HG02763 (cell line): ENCODE measurements around the gene FCN1.
A peak's percentile ranks its signal among the peaks of the same experiment; 100 is the strongest.
"Not testable (repeated sequence)": the region's sequence is repeated elsewhere in the genome, so short reads cannot be mapped to it uniquely, and the experiment has no call there.

Source experiments
- ATAC-seq: cut with Tn5 transposase; IDR thresholded peaks from one replicate; pipeline ENCODE4 v1.9.1; 2021; ENCODE audit warnings: mild to moderate bottlenecking, moderate library complexity; ENCODE audit not compliant: unreplicated experiment

FCN1 gene

DNA sequence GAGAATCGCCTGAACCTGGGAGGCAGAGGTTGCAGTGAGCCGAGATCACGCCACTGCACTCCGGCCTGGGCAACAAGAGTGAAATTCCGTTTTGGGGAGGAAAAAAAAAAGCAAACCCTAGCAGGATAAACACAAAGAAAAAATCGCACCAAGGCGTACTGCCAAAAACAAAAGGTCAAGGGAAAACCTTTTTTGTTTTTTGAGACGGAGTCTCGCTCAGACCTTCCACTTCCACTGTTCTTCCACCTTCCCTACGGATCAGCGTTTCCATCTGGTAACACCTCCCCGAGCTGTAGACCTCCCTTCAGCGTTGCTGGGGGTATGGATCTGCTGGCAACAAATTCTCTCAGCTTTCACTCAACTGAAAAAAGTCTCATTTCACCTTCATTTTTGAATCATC, 57.2 kb downstream of the FCN1 start:
- ATAC-seq, result no peak

GRCh38 chr9:134858051-134858841, 59.5 kb downstream of the FCN1 start:
- peak; percentile 72 for ATAC-seq

GRCh38 chr9:134857451-134857850, 60.3 kb downstream of the FCN1 start:
- ATAC-seq, result not testable (repeated sequence)

GRCh38 chr9:134855900-134856377, 61.8 kb downstream of the FCN1 start:
- no peak for ATAC-seq
